ENCODE data around the gene MTERF4.

The MTERF4 gene

DNA sequence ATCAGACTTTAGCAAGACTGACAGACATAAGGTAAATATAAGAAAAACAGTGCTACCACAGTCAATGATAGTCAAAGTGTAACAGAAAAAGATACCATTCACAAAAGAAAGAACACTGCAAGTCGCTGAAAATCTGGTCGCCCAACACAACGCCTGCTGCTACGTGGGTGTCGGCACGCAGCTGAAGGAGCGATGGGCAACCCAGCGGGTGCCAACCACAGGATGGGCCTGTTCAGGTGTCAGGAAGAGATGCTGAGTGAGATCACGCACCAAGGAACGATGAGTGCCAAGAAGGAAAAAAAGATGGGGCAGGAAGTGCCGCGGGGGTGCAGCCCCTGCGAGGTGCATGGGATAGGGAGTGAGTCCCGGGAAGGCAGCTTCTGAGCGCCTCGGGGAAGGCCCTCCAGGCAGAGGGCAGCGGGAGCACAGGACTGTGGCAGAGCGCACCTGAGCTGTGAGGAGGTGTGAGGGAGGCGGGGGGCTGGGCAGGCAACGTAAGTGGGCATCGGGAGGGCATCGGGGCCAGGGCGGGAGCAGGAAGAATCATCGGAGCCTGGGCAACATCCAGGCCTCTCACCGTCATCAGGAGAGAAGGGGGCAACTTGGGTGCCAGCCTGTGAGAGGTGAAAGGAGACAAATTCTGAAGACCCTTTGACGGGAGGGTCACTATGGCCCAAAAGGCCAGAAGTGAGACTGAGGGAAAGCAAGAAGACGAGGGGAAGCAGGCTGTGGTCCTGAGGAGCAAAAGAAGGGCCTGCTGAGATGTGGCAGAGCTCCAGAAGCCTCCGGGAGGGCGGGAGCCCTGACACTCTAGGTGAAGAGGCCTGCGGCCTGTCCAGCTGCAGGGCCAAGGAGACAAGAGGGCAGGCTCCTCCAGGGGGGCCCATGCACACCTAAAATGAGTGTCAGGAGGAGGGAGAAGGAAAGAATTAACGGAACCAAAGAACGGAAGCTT is 14.8 kb upstream of the MTERF4 start:
- TF ChIP-seq, protein P1, sequence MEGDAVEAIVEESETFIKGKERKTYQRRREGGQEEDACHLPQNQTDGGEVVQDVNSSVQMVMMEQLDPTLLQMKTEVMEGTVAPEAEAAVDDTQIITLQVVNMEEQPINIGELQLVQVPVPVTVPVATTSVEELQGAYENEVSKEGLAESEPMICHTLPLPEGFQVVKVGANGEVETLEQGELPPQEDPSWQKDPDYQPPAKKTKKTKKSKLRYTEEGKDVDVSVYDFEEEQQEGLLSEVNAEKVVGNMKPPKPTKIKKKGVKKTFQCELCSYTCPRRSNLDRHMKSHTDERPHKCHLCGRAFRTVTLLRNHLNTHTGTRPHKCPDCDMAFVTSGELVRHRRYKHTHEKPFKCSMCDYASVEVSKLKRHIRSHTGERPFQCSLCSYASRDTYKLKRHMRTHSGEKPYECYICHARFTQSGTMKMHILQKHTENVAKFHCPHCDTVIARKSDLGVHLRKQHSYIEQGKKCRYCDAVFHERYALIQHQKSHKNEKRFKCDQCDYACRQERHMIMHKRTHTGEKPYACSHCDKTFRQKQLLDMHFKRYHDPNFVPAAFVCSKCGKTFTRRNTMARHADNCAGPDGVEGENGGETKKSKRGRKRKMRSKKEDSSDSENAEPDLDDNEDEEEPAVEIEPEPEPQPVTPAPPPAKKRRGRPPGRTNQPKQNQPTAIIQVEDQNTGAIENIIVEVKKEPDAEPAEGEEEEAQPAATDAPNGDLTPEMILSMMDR (IDR thresholded peaks at IDR 0.05; ENCODE audit: low read depth, low read length) = no peak
- no peak for DNase-seq (ENCODE audit: extremely low read depth, low read depth)

DNA sequence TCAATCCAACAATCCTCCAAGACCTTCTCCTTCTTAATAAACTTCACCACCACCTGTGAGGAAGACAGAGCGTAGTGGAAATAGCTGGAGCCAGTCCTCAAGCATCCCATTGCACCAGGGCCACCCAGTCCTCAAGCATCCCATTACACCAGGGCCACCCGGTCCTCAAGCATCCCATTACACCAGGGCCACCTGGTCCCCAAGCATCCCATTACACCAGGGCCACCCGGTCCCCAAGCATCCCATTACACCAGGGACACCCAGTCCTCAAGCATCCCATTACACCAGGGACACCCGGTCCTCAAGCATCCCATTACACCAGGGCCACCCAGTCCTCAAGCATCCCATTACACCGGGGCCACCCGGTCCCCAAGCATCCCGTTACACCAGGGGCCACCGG is 13.3 kb upstream of the MTERF4 start:
- DNase-seq (ENCODE audit: extremely low read depth, low read depth) = no peak
- TF ChIP-seq, protein P1 (IDR thresholded peaks at IDR 0.05; ENCODE audit: low read depth, low read length) = no peak

DNA sequence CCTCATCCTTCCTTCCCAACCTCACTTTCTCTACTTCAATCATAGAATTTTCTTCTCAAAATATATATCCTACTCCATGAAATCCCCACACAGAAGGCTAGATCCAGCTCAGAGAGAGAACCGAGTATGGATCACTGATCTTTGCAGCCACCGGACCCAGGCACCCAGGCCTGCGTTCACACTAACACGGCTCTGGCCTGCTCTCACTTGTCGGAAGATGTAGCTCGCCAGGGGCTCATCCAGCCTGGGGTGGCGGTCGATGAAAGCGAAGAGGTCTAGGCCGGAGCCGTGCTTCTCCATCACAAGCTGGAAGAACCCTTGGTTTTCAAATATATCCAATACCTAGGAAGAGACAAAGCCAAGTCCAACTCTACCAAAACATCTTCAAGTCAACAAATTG is 12.7 kb upstream of the MTERF4 start:
- DNase-seq (ENCODE audit: extremely low read depth, low read depth) = no peak
- TF ChIP-seq, protein P1 (IDR thresholded peaks at IDR 0.05; ENCODE audit: low read depth, low read length) = no peak

DNA sequence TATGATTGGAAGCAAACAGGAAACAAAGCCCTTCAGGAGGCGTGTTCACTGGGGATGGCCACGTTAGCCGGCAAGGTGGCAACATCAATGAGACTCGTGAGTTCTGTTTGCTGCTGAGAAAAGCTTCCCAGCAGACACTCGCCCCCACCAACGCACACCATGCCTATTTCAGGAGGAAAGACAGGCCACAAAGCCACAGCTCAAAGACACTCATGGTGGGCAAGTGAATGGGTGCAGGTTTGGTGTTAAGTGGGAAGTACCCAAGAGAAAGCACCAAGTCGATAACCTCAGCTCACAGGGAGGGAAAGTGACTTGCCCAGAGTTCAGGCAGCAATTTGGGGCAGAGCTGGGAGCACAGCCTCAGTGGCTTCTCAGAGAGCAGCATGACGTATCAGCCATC is 10.5 kb upstream of the MTERF4 start:
- TF ChIP-seq, protein P1 (IDR thresholded peaks at IDR 0.05; ENCODE audit: low read depth, low read length) = no peak
- no peak for DNase-seq (ENCODE audit: extremely low read depth, low read depth)

DNA sequence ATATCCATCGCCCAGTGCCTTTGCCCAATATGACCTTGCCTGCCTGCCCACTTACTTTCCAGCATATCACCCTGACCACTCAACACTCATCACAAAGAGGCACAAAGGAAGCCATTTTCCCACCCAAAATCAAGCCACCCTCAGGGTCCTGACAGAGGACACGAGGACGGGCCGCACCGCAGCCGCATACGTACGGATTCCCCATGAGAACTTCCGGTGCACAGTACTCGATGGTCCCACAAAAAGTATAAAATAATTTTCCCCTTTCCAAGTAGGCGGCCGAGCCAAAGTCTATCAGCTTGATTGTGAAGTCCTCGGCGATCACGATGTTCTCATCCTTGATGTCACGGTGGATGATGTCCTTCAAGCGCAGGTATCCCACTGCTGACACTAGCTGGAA is 10.0 kb upstream of the MTERF4 start:
- TF ChIP-seq, protein P1 (IDR thresholded peaks at IDR 0.05; ENCODE audit: low read depth, low read length) = no peak
- DNase-seq (ENCODE audit: extremely low read depth, low read depth) = no peak

DNA sequence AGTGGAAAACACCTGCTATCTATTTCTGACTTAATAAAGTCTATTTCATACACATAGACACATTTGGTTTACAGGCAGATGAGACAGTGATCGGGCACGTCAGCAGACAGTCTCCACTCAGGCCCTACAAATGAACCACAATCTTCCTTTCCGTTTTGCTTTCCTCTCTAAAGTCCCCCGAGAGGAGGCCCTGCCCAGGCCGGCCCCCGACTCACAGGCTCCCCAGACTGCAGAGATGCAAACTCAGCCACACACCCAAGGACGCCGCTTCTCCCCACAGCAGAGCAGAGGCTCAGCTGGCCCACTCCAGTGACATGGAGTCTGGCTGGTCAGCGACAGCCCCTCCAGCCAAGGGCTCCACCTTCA is 9.3 kb upstream of the MTERF4 start:
- no peak for DNase-seq (ENCODE audit: extremely low read depth, low read depth)
- TF ChIP-seq, protein P1 (IDR thresholded peaks at IDR 0.05; ENCODE audit: low read depth, low read length) = no peak

DNA sequence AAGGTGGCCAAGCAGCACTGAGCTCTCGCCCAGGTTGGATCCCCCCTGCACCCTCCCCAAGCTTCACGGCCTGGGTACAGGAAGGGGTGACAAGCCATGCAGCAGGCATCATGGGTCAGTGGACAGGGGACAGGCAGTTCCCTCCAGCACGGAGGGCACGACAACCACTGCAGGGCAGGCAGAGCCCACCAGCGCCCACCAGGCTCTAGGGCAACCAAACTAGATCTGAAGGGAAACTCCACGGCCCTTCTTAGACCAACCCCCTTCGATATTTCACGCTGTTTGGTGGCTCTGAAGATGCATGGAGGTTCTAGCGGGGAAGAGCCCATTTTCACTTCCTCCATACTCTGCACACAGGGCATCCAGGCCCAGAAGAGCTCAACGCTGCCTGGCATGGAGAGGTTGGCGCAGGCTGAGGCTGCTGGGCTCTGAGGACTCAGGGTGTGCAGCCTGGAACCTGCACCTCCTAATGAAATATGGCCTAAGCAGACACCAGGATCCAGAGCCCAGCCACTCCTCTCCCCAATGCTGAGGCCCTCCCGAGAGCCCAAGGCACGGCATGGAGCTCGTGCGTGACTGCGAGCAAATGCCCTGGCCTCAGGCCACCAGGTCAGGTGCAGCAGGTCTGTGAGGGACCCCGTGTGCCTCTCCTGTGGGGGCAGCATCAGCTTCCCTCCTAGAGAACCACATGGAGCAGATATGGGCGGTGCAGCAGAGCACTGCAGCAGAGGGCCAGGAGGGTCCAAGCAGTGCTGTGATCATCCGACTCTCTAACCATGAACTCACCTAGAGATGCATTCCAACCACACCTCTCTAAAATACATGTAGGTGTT is 8.7 kb upstream of the MTERF4 start:
- TF ChIP-seq, protein P1 (IDR thresholded peaks at IDR 0.05; ENCODE audit: low read depth, low read length) = no peak
- no peak for DNase-seq (ENCODE audit: extremely low read depth, low read depth)

Measured in AG09319 (cell line).